Activated naive CD8-positive, alpha-beta T cell (primary cell): ENCODE results near the gene PEX14.

Source experiments
- H3K27ac Mint-ChIP-seq: one replicate; pipeline ENCODE4 v1.8.0; 2021; ENCODE audit warnings: mixed read lengths
- H3K27me3 Mint-ChIP-seq: one replicate; pipeline ENCODE4 v1.8.0; 2021; ENCODE audit warnings: mixed read lengths
- H3K36me3 Mint-ChIP-seq: one replicate; pipeline ENCODE4 v1.8.0; 2021; ENCODE audit warnings: mixed read lengths
- H3K4me1 Mint-ChIP-seq: one replicate; pipeline ENCODE4 v1.8.0; 2021; ENCODE audit warnings: low read depth, mixed read lengths
- H3K4me3 Mint-ChIP-seq: one replicate; pipeline ENCODE4 v1.8.0; 2021; ENCODE audit warnings: mild to moderate bottlenecking, mixed read lengths
- H3K9me3 Mint-ChIP-seq: one replicate; pipeline ENCODE4 v1.8.0; 2021; ENCODE audit warnings: low read depth, mixed read lengths

Gene PEX14

GRCh38 chr1:10556430-10557005 is 81.8 kb downstream of the PEX14 start:
- Mint-ChIP-seq H3K4me1 (peaks cover 14% of the 10 kb centered on the region), H3K27ac (no peak overlapping the region), H3K9me3 (no peaks in the 10 kb centered on the region), H3K4me3 (no peak overlapping the region), H3K27me3 (no peaks in the 10 kb centered on the region), H3K36me3 (peaks cover 6% of the 10 kb centered on the region)

DNA sequence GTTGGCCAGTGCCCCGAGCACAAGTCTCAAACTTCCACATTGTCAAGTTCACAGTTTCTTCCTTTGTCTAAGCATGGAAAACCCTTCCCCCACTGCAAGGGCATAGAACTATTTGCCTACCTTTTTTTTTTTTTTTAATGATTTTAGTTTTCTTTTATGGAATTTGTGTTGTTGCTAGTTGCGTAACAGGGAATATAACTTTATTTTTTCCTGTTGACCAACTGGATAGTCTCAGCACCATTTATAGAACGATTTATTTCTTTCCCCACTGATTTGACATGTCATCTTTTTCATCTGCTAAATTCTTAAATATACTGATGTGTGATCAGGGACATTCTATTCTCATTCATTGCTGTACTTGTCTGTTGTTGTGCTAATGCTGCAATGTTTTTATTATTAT is 83.0 kb downstream of the PEX14 start:
- peaks cover 9% of the 10 kb centered on the region for H3K36me3 Mint-ChIP-seq
- no peaks in the 10 kb centered on the region for H3K27me3 Mint-ChIP-seq
- H3K4me1 Mint-ChIP-seq: peaks cover 18% of the 10 kb centered on the region
- no peaks in the 10 kb centered on the region for H3K9me3 Mint-ChIP-seq
- no peak overlapping the region for H3K4me3 Mint-ChIP-seq
- H3K27ac Mint-ChIP-seq: no peak overlapping the region

DNA sequence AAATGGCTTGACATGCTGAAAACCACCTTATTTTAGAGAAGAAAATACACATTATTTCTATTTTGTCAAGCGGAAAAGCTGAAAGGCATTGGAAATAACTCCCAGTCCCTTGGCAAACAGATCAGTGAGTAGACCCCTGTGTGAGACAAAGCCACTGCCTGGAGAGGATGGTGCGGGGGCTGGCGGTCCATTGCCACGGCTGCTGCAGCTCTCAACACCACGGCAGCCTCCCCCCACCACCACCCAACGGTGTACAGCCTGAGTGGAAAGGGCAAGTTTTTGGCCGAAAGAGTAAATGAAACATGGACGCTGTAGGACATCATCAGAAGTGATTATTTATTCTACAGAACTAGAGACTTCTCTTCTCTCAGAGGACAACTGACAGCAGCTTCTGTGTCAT is 84.6 kb downstream of the PEX14 start:
- H3K4me1 Mint-ChIP-seq: peaks cover 11% of the 10 kb centered on the region
- H3K4me3 Mint-ChIP-seq: no peak overlapping the region
- no peak overlapping the region for H3K27ac Mint-ChIP-seq
- peaks cover 6% of the 10 kb centered on the region for H3K9me3 Mint-ChIP-seq
- no peaks in the 10 kb centered on the region for H3K27me3 Mint-ChIP-seq
- peaks cover 11% of the 10 kb centered on the region for H3K36me3 Mint-ChIP-seq

DNA sequence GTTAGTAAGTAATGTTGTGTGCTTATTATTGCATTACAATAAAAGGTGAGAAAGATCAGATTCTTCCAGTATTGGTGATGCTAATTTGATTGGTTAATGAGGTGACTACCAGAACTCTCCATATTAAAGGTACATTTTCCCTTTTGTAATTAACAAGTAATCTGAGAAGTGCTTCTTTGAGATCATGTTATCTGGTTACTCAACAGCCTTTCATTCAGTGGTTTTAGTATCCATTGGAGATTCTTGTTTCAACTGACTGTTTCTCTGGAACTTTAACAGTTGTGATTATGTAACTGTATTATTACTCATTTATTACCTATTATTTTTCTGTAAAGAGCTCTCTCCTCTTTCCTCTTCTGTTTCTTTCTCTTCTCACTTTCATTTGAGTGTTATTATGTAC is 86.7 kb downstream of the PEX14 start:
- no peak overlapping the region for H3K27ac Mint-ChIP-seq
- no peak overlapping the region for H3K4me3 Mint-ChIP-seq
- no peaks in the 10 kb centered on the region for H3K27me3 Mint-ChIP-seq
- H3K9me3 Mint-ChIP-seq: peaks cover 6% of the 10 kb centered on the region
- peaks cover 11% of the 10 kb centered on the region for H3K36me3 Mint-ChIP-seq
- peaks cover 14% of the 10 kb centered on the region for H3K4me1 Mint-ChIP-seq

GRCh38 chr1:10561955-10562354 is 87.2 kb downstream of the PEX14 start:
- no peaks in the 10 kb centered on the region for H3K27me3 Mint-ChIP-seq
- no peak overlapping the region for H3K4me3 Mint-ChIP-seq
- H3K27ac Mint-ChIP-seq: no peak overlapping the region
- peaks cover 11% of the 10 kb centered on the region for H3K36me3 Mint-ChIP-seq
- peaks cover 6% of the 10 kb centered on the region for H3K9me3 Mint-ChIP-seq
- peaks cover 14% of the 10 kb centered on the region for H3K4me1 Mint-ChIP-seq

- Mint-ChIP-seq H3K4me1 (peaks cover 14% of the 10 kb centered on the region), H3K27ac (no peak overlapping the region), H3K36me3 (peaks cover 11% of the 10 kb centered on the region), H3K4me3 (no peak overlapping the region), H3K27me3 (no peaks in the 10 kb centered on the region), H3K9me3 (peaks cover 6% of the 10 kb centered on the region)
These were observed 89.3 kb downstream of the PEX14 start for GRCh38 chr1:10564063-10564462.

GRCh38 chr1:10569531-10569930 is 94.8 kb downstream of the PEX14 start:
- Mint-ChIP-seq H3K27ac (no peak overlapping the region), H3K9me3 (no peaks in the 10 kb centered on the region), H3K36me3 (peaks cover 5% of the 10 kb centered on the region), H3K27me3 (no peaks in the 10 kb centered on the region), H3K4me3 (no peak overlapping the region), H3K4me1 (peaks cover 3% of the 10 kb centered on the region)

GRCh38 chr1:10575616-10576015 is 100.9 kb downstream of the PEX14 start:
- no peaks in the 10 kb centered on the region for H3K4me1 Mint-ChIP-seq
- no peaks in the 10 kb centered on the region for H3K36me3 Mint-ChIP-seq
- H3K9me3 Mint-ChIP-seq: no peaks in the 10 kb centered on the region
- H3K27ac Mint-ChIP-seq: no peak overlapping the region
- H3K4me3 Mint-ChIP-seq: no peak overlapping the region
- no peaks in the 10 kb centered on the region for H3K27me3 Mint-ChIP-seq

DNA sequence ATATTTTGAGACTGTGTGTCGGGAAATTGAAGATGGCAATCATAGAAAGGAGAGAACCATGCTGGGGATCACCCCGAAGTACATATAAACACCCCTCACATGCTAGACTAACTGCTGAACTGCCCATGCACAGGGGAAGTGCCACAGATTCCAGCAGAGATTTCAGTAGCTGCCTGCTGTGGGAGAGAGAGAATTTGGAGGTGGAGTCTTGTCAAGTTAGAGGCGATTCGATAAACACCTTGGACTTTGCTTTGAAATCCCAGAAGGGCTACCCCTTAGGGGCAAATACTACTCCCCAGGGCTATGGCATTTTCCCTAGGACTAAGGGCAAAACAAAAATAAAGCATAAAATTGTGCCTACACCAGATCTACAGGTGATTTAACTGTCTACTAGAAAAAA is 103.3 kb downstream of the PEX14 start:
- Mint-ChIP-seq H3K27me3 (no peaks in the 10 kb centered on the region), H3K27ac (no peak overlapping the region), H3K4me3 (no peak overlapping the region), H3K36me3 (peaks cover 4% of the 10 kb centered on the region), H3K4me1 (no peaks in the 10 kb centered on the region), H3K9me3 (no peaks in the 10 kb centered on the region)

DNA sequence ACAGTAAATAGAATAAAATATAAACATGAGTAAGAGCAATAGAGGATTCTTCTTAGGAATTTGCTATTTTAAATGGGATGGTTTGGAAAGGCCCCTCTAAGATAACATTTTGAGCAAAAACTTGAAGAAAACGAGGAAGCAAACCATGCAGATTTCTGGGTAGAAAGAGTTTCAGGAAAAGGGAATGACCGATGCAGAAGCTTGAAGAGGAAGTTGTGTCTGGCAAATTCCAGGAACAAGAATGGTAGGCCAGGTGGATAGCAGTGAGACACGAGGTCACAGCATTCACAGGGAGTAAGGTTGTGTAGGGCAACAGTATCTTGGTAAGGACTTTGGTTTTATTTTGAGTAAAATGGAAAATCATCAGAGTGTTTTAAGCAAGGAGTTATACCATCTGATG is 108.9 kb downstream of the PEX14 start:
- Mint-ChIP-seq H3K27me3 (no peaks in the 10 kb centered on the region), H3K4me3 (no peak overlapping the region), H3K9me3 (no peaks in the 10 kb centered on the region), H3K36me3 (peaks cover 12% of the 10 kb centered on the region), H3K27ac (no peak overlapping the region), H3K4me1 (no peaks in the 10 kb centered on the region)

- H3K36me3 Mint-ChIP-seq: peaks cover 12% of the 10 kb centered on the region
- H3K27ac Mint-ChIP-seq: no peak overlapping the region
- no peaks in the 10 kb centered on the region for H3K27me3 Mint-ChIP-seq
- H3K4me3 Mint-ChIP-seq: no peak overlapping the region
- no peaks in the 10 kb centered on the region for H3K4me1 Mint-ChIP-seq
- H3K9me3 Mint-ChIP-seq: no peaks in the 10 kb centered on the region
These were observed 110.5 kb downstream of the PEX14 start for GRCh38 chr1:10585242-10585641.

DNA sequence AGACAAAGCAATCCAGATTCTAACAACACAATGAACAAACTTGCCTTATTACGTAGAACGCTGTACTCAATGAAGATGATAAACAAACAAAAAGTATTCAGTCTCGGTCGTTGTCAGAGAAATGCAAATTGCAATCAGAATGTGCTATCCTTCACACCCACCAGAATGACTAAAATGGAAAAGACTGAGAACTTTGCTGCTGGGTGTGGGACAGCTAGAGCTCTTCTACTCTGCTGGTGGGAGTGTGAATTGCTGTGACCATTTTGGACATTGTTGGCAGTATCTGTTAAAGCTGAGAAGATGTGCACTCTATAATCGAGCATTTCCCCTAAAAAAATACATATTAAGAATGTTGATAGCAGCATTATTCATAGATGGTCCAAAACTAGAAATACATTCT is 111.4 kb downstream of the PEX14 start:
- Mint-ChIP-seq H3K9me3 (no peaks in the 10 kb centered on the region), H3K27me3 (no peaks in the 10 kb centered on the region), H3K4me3 (no peak overlapping the region), H3K36me3 (peaks cover 10% of the 10 kb centered on the region), H3K4me1 (no peaks in the 10 kb centered on the region), H3K27ac (peak overlapping the region; percentile 16)

- H3K27ac Mint-ChIP-seq: no peak overlapping the region
These were observed 113.9 kb downstream of the PEX14 start for GRCh38 chr1:10588640-10589039.

DNA sequence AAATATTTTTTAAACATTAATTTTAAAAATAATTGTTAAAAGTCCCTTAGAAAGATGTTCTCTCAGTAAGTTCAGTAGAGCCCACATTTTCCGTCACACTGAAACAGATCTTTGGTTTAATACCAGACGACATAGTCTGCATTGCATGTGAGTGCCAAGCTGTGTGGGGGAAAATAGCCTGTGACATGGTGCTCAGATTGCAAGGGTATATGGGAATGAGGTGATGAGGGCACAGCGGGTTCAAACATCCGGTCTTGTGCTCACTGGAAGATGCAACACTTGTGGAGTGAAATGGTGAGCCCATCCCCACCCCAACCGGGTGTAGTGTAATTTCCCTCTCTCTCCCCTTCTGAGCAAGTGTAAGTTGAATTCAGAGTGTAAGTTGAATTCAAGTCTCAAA is 114.3 kb downstream of the PEX14 start:
- Mint-ChIP-seq H3K36me3 (peaks cover 8% of the 10 kb centered on the region), H3K27me3 (no peaks in the 10 kb centered on the region), H3K9me3 (no peaks in the 10 kb centered on the region), H3K27ac (no peak overlapping the region), H3K4me3 (no peak overlapping the region), H3K4me1 (peaks cover 2% of the 10 kb centered on the region)

More at GRCh38 chr1:10588640-10589039, 113.9 kb downstream of the PEX14 start:
- Mint-ChIP-seq H3K9me3 (no peaks in the 10 kb centered on the region), H3K36me3 (peaks cover 8% of the 10 kb centered on the region), H3K4me1 (peaks cover 2% of the 10 kb centered on the region), H3K27me3 (no peaks in the 10 kb centered on the region), H3K4me3 (no peak overlapping the region)

- Mint-ChIP-seq H3K9me3 (no peaks in the 10 kb centered on the region), H3K4me3 (no peak overlapping the region), H3K36me3 (peaks cover 3% of the 10 kb centered on the region), H3K4me1 (peaks cover 2% of the 10 kb centered on the region), H3K27ac (no peak overlapping the region), H3K27me3 (no peaks in the 10 kb centered on the region)
These were observed 116.3 kb downstream of the PEX14 start for GRCh38 chr1:10591010-10591409.

DNA sequence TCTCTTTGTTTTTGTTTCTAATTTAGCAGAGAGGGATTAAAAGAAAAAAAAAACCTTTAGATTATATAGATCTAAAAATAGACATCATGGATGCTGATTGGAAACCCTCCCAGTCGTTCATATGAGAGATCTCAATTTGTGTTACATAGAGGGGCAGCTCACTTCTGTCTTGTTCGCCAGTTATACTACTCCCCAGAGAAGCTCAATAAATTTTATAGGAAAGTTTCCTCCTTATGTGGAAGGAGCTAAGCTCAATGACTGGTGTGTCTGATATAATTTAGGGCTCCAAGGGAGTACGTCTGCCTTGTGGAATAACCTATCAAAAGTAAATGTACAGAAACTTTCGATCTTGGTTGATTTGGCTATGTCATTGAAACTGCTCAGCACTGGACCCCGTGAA is 117.6 kb downstream of the PEX14 start:
- H3K9me3 Mint-ChIP-seq: no peaks in the 10 kb centered on the region
- no peak overlapping the region for H3K27ac Mint-ChIP-seq
- H3K4me3 Mint-ChIP-seq: no peak overlapping the region
- H3K27me3 Mint-ChIP-seq: no peaks in the 10 kb centered on the region
- H3K36me3 Mint-ChIP-seq: no peaks in the 10 kb centered on the region
- H3K4me1 Mint-ChIP-seq: peaks cover 2% of the 10 kb centered on the region
